HepG2 (cell line): ENCODE measurements around the gene AMZ2. TPM values are rescaled to one million over a fixed set of nuclear protein-coding genes. Genes with fewer than 3 reads are reported as not detected.

Source experiments
- ATAC-seq: fragments of 200-7000 bp; cut with Tn5 transposase; 3 replicates; pipeline ENCODE4 v1.9.1; 2020; ENCODE audit warnings: mild to moderate bottlenecking, moderate library complexity
- BruUV-seq: library from RNA; stranded (reverse); fragments of 400-500 nt; replicated peaks from 2 replicates; lab custom pipeline; 2021; lab: Mats Ljungman, UMichigan
- CTCF ChIA-PET: fragments of 300-600 bp; formaldehyde crosslinking; extraction: SDS; loops from one replicate; lab custom pipeline; 2021; ENCODE audit warnings: low total read pairs, inconsistent platforms, low intra/inter-chr PET ratio; lab: Yijun Ruan, JAX
- POLR2A ChIA-PET: fragments of 350-600 bp; sonication (Branson Sonifier 250); formaldehyde crosslinking; loops from one replicate; lab custom pipeline; 2020; ENCODE audit warnings: antibody characterized with exemption, inconsistent platforms; lab: Yijun Ruan, JAX
- DNase-seq: peaks from one replicate; pipeline ENCODE4 v3.0.0-alpha.2; 2015; ENCODE audit warnings: low spot score
- FAIRE-seq: peaks from 3 replicates; lab custom pipeline; 2011; peaks lifted over from hg19 to GRCh38; lab: Jason Lieb, UNC
- H2AFZ ChIP-seq: one replicate; pipeline ENCODE4 v1.6.1; 2011; ENCODE audit warnings: low read length, inconsistent platforms
- H3K27ac ChIP-seq: fragments of 300-600 bp; 3 replicates; pipeline ENCODE4 v1.8.0; 2011; ENCODE audit warnings: mixed run types, mild to moderate bottlenecking, mixed read lengths, low read length, inconsistent platforms; ENCODE audit not compliant: insufficient read depth; ENCODE audit errors: extremely low read length
- H3K27me3 ChIP-seq, 2 experiments: fragments of 200-600 bp in 1 of 2; 2 replicates in 1 of 2; 3 replicates in 1 of 2; pipeline versions ENCODE4 v1.6.0 to v1.8.0; 2011; ENCODE audit warnings: low read length in 2 of 2, mild to moderate bottlenecking in 2 of 2, moderate library complexity in 2 of 2, inconsistent platforms in 1 of 2; ENCODE audit not compliant: insufficient read depth in 2 of 2, control insufficient read depth in 1 of 2
- H3K36me3 ChIP-seq, 2 experiments: fragments of 200-600 bp in 1 of 2; replicated peaks in 1 of 2; 2 replicates in 1 of 2; 3 replicates in 1 of 2; pipeline versions ENCODE4 v1.5.1 to v1.8.0; 2011; ENCODE audit warnings: low read length in 2 of 2, inconsistent platforms in 1 of 2; ENCODE audit not compliant: insufficient read depth in 2 of 2, control insufficient read depth in 1 of 2
- H3K4me1 ChIP-seq: 2 replicates; pipeline ENCODE4 v1.5.1; 2012; ENCODE audit warnings: low read length, inconsistent platforms; ENCODE audit not compliant: insufficient read depth
- H3K4me2 ChIP-seq: 2 replicates; pipeline ENCODE4 v1.6.0; 2011; ENCODE audit warnings: low read depth, low read length, inconsistent platforms
- H3K4me3 ChIP-seq, 3 experiments: fragments of 200-600 bp in 1 of 3; sonication (generic), shearing (Covaris generic) in 1 of 3; replicated peaks in 1 of 3; 2 replicates each; pipeline ENCODE4 v1.5.1; 2011 to 2016; ENCODE audit warnings: low read length in 3 of 3, inconsistent platforms in 2 of 3, low read depth in 2 of 3, mild to moderate bottlenecking in 2 of 3, control low read depth in 1 of 3, mixed read lengths in 1 of 3; ENCODE audit not compliant: insufficient read depth in 1 of 3
- H3K79me2 ChIP-seq: one replicate; pipeline ENCODE4 v1.6.1; 2011; ENCODE audit warnings: low read length, inconsistent platforms; ENCODE audit not compliant: insufficient read depth
- H3K9ac ChIP-seq: 2 replicates; pipeline ENCODE4 v1.6.0; 2011; ENCODE audit warnings: mild to moderate bottlenecking, low read depth, low read length, inconsistent platforms; ENCODE audit not compliant: insufficient read depth
- H3K9me3 ChIP-seq: 2 replicates; pipeline ENCODE4 v1.5.1; 2012; ENCODE audit warnings: mild to moderate bottlenecking, low read length
- H4K20me1 ChIP-seq: 2 replicates; pipeline ENCODE4 v1.6.0; 2011; ENCODE audit warnings: inconsistent platforms, mild to moderate bottlenecking, low read length, moderate library complexity; ENCODE audit not compliant: insufficient read depth
- ELF1 ChIP-seq: sonication (generic); formaldehyde crosslinking; IDR thresholded peaks from 2 replicates; pipeline ENCODE4 v1.4.0; 2020; ENCODE audit warnings: missing genetic modification reagents
- FOXO1 ChIP-seq: sonication (generic); formaldehyde crosslinking; IDR thresholded peaks from 2 replicates; pipeline ENCODE4 v1.4.0; 2020; ENCODE audit warnings: missing genetic modification reagents
- NONO ChIP-seq, 2 experiments: fragments of 450-650 bp in 1 of 2; sonication (generic) in 1 of 2; formaldehyde crosslinking in 1 of 2; IDR thresholded peaks in 1 of 2; conservative IDR thresholded peaks in 1 of 2; 2 replicates each; pipeline versions ENCODE4 v1.6.1 to v1.8.0; 2017 to 2022; ENCODE audit warnings: mild to moderate bottlenecking in 1 of 2, missing genetic modification reagents in 1 of 2, moderate library complexity in 1 of 2
- NPAS2 ChIP-seq: sonication (generic); formaldehyde crosslinking; IDR thresholded peaks from 2 replicates; pipeline ENCODE4 v1.8.0; 2022; ENCODE audit warnings: mild to moderate bottlenecking, missing genetic modification reagents, borderline replicate concordance
- TAF15 ChIP-seq: fragments of 200-400 bp; formaldehyde crosslinking; IDR thresholded peaks from one replicate; pipeline ENCODE4 v1.6.1; 2018; ENCODE audit warnings: mild to moderate bottlenecking, low read depth, low read length; ENCODE audit not compliant: poor library complexity, severe bottlenecking
- ZNF12 ChIP-seq: sonication (generic); formaldehyde crosslinking; IDR thresholded peaks from 2 replicates; pipeline ENCODE4 v1.5.0; 2020; ENCODE audit warnings: missing genetic modification reagents
- ZNF260 ChIP-seq: sonication (generic); formaldehyde crosslinking; IDR thresholded peaks from 2 replicates; pipeline ENCODE4 v1.4.0; 2020; ENCODE audit warnings: missing genetic modification reagents, low read depth, mild to moderate bottlenecking, borderline replicate concordance
- ZNF317 ChIP-seq: sonication (generic); formaldehyde crosslinking; IDR thresholded peaks from 2 replicates; pipeline ENCODE4 v1.5.0; 2020; ENCODE audit warnings: mild to moderate bottlenecking, missing genetic modification reagents
- ZNF687 ChIP-seq: sonication (generic); formaldehyde crosslinking; IDR thresholded peaks from 2 replicates; pipeline ENCODE4 v1.5.1; 2020; ENCODE audit warnings: mild to moderate bottlenecking, missing genetic modification reagents, moderate library complexity
- ZNF782 ChIP-seq: sonication (generic); formaldehyde crosslinking; IDR thresholded peaks from 2 replicates; pipeline ENCODE4 v1.4.0; 2020; ENCODE audit warnings: missing genetic modification reagents, mild to moderate bottlenecking, borderline replicate concordance
- ZSCAN29 ChIP-seq: sonication (generic); formaldehyde crosslinking; conservative IDR thresholded peaks from 2 replicates; pipeline ENCODE4 v1.4.0; 2020; ENCODE audit warnings: mild to moderate bottlenecking, missing genetic modification reagents
- WGBS: methylation state at CpG from one replicate; pipeline ENCODE4 v1.1.6; 2017; ENCODE audit warnings: low lambda C conversion rate; 5-methylcytosine and 5-hydroxymethylcytosine counted together
- in situ Hi-C: cut with HindIII; loops from 2 replicates; pipeline ENCODE4 v1.10.0; 2017; ENCODE audit warnings: low pct_unique_long_range_greater_than_20kb; ENCODE audit not compliant: extremely low pct_ligation_motif_present
- intact Hi-C: fragments of 100-400 bp; cut with micrococcal nuclease; formaldehyde crosslinking; loops from one replicate; pipeline ENCODE4 v1.10.0; 2022; ENCODE audit not compliant: unreplicated experiment
- polyA plus RNA-seq, 8 experiments: library from polyadenylated mRNA; depleted of rRNA in 3 of 8; stranded (reverse) in 7 of 8; unstranded in 1 of 8; fragments of >200 nt; fragmentation: Illumina TruSeq in 4 of 8; extraction: Trizol in 4 of 8; gene quantifications; 2 replicates each; pipeline versions ENCODE4 v1.2.1 to v1.2.3, GENCODE V29; 2011 to 2016; ENCODE audit warnings: low read depth in 4 of 8, missing spikeins in 1 of 8, mixed read lengths in 1 of 8; ENCODE audit not compliant: insufficient read depth in 1 of 8
- total RNA-seq, 5 experiments: library from RNA; depleted of rRNA; stranded (reverse); fragments of >200 nt; fragmentation: Illumina TruSeq; extraction: Trizol; gene quantifications; 2 replicates each; pipeline ENCODE4 v1.2.3, GENCODE V29; 2016; ENCODE audit warnings: low read depth in 1 of 5

Gene AMZ2
- total and polyA plus RNA-seq, 2 of the 13 experiments (the other 11 are each of a cell fraction or from before 2014, with no cell fraction given): 86.9 to 90.2 TPM

GRCh38 chr17:68199837-68200688, 47.8 kb upstream of the AMZ2 start (continued):
- TF ChIP-seq ZSCAN29: 0 out of 2 replicates have a peak, but pooled peaks have one; percentile 23
- TF ChIP-seq, all 625 proteins: peak for 4

- FAIRE-seq (peak; percentile 21), DNase-seq (peak; percentile 75), ATAC-seq (peak; percentile 75)
- BruUV-seq: no TSS peak
- 3% methylated on average over 17 of the region's 31 CpGs for WGBS
- Histone ChIP-seq H3K4me1 (peaks cover 37% of the 10 kb centered on the region), H4K20me1 (no peaks in the 10 kb centered on the region; the same call in 1 of the 2 replicates), H3K79me2 (peaks cover under 1% of the 10 kb centered on the region), H3K27me3 (peaks cover 21 to 70% of the 10 kb centered on the region in 2 experiments), H3K4me2 (peak overlapping the region; percentile 90), H3K4me3 (peak overlapping the region; percentile 17 to 69 (median 31); a peak in 5 of 6 replicates), H3K9ac (no peak overlapping the region), H3K27ac (no peak overlapping the region), H3K36me3 (no peaks in the 10 kb centered on the region), H3K9me3 (no peaks in the 10 kb centered on the region), H2AFZ (no peak overlapping the region)
- POLR2A ChIA-PET: interaction anchor here (1.3 to 1.5 kb wide), 3 partner anchors 21 to 181 kb away, joined by 4 to 6 read pairs (median 5); partner anchors contain the start of gene AMZ2
- CTCF ChIA-PET: interaction anchor here (0.7 to 2.5 kb wide), 4 partner anchors 28 to 559 kb away, joined by 3 to 22 read pairs (median 4); no protein-coding TSS in a partner anchor
- in situ Hi-C loops (no loop called here), intact Hi-C loops (loop anchor here (1.0 to 2.0 kb wide), 3 partner anchors 29 to 262 kb away; no protein-coding TSS in a partner anchor)
- peak; percentile 92 for TF ChIP-seq ZNF687 (CRISPR knock-in tag)
- no peak for TF ChIP-seq NPAS2 (CRISPR knock-in tag)
- 0 out of 2 replicates have a peak, but pooled peaks have one; percentile 48 for TF ChIP-seq ZNF317
- peak; percentile 16; the same call in 1 of the 2 replicates for TF ChIP-seq ZNF12 (CRISPR knock-in tag)
- TF ChIP-seq ELF1 (CRISPR knock-in tag): peak; percentile 77
- TF ChIP-seq ZNF782: peak; percentile 50; the same call in 1 of the 2 replicates
- peak; percentile 75 for TF ChIP-seq TAF15
- no peak for TF ChIP-seq NONO (IDR thresholded peaks at IDR 0.05)
- TF ChIP-seq NONO (CRISPR knock-in tag; conservative IDR thresholded peaks at IDR 0.05): peak; percentile 88
- 0 out of 2 replicates have a peak, but pooled peaks have one; percentile 24 for TF ChIP-seq FOXO1 (CRISPR knock-in tag)
- no peak for TF ChIP-seq ZNF260 (CRISPR knock-in tag)
These were observed 47.0 kb upstream of the AMZ2 start for GRCh38 chr17:68200689-68201417.
